H1 (cell line): ENCODE data around the gene NPHS2. TPM values are rescaled to one million over a fixed set of nuclear protein-coding genes. Genes with fewer than 3 reads are reported as not detected.
A peak's percentile ranks its signal among the peaks of the same experiment; 100 is the strongest.

Source experiments
- HDAC6 ChIP-seq: IDR thresholded peaks from one replicate; pipeline ENCODE4 v1.7.1; 2012; ENCODE audit warnings: low read depth, mild to moderate bottlenecking, inconsistent platforms, low read length, moderate library complexity
- JUND ChIP-seq: IDR thresholded peaks from 2 replicates; pipeline ENCODE4 v1.6.1; 2011; ENCODE audit warnings: mild to moderate bottlenecking, improper control_type of control experiment, low read length
- KDM5A ChIP-seq: fragments of 200-600 bp; IDR thresholded peaks from 2 replicates; pipeline ENCODE4 v1.7.1; 2012; ENCODE audit warnings: mild to moderate bottlenecking, low read length, inconsistent platforms, mixed read lengths
- POLR2AphosphoS5 ChIP-seq: IDR thresholded peaks from 2 replicates; pipeline ENCODE4 v1.6.1; 2011; ENCODE audit warnings: low read depth, low read length
- RBBP5 ChIP-seq: IDR thresholded peaks from 2 replicates; pipeline ENCODE4 v1.7.1; 2012; ENCODE audit warnings: low read depth, mild to moderate bottlenecking, inconsistent platforms, low read length, moderate library complexity, borderline replicate concordance
- RXRA ChIP-seq: IDR thresholded peaks from 2 replicates; pipeline ENCODE4 v1.6.1; 2011; ENCODE audit warnings: low read depth, mild to moderate bottlenecking, low read length, moderate library complexity; ENCODE audit not compliant: insufficient read depth
- SAP30 ChIP-seq: fragments of 300-600 bp; sonication (generic); IDR thresholded peaks from 2 replicates; pipeline ENCODE4 v1.7.1; 2012; ENCODE audit warnings: low read length, moderate library complexity, mild to moderate bottlenecking, inconsistent platforms; ENCODE audit not compliant: insufficient read depth, insufficient replicate concordance
- TEAD4 ChIP-seq: IDR thresholded peaks from 2 replicates; pipeline ENCODE4 v1.6.1; 2012; ENCODE audit warnings: low read depth, low read length, inconsistent platforms, mixed read lengths
- YY1 ChIP-seq: IDR thresholded peaks from 2 replicates; pipeline ENCODE4 v1.6.1; 2011; ENCODE audit warnings: low read depth, mild to moderate bottlenecking, low read length
- ZNF274 ChIP-seq: IDR thresholded peaks from 2 replicates; pipeline ENCODE4 v1.7.0; 2012; ENCODE audit warnings: low read length, borderline replicate concordance; ENCODE audit errors: extremely low read depth
- polyA plus RNA-seq, 7 experiments: library from polyadenylated mRNA; depleted of rRNA in 3 of 7; stranded (reverse) in 5 of 7; unstranded in 2 of 7; fragments of >200 nt in 5 of 7; fragments of 200-250 nt in 2 of 7; gene quantifications; 1 replicate in 5 of 7; 2 replicates in 1 of 7; 4 replicates in 1 of 7; pipeline versions ENCODE4 v1.2.1 to v1.2.3, GENCODE V29; 2011 to 2013; ENCODE audit warnings: missing spikeins in 2 of 7, mixed read lengths in 2 of 7
- total RNA-seq: library from RNA; stranded (reverse); fragmentation: NEBNext Ultra II Directional; extraction: Animal tissue kit (Norgen Biotek cat#: 25700); gene quantifications from 2 replicates; pipeline ENCODE4 v1.2.1, GENCODE V29; 2021

NPHS2 gene
- total and polyA plus RNA-seq, 2 of the 8 experiments (the other 6 are each of a cell fraction or from before 2014, with no cell fraction given), result not detected

GRCh38 chr1:179575497-179576314, at the start of gene NPHS2 (continued):
- TF ChIP-seq RXRA (no peak), HDAC6 (no peak), KDM5A (no peak), YY1 (no peak), SAP30 (no peak), JUND (no peak), ZNF274 (no peak), RBBP5 (0 out of 2 replicates have a peak, but pooled peaks have one; percentile 29), TEAD4 (no peak), POLR2AphosphoS5 (no peak)
